ES-I3 (cell line): ENCODE results near the gene MARCHF3.

ENCODE experiments used
- H3K36me3 ChIP-seq: 2 replicates; pipeline ENCODE4 v1.6.1; 2013; ENCODE audit warnings: mild to moderate bottlenecking, low read length, control low read depth, moderate library complexity; ENCODE audit not compliant: insufficient read depth
- H3K4me1 ChIP-seq: 2 replicates; pipeline ENCODE4 v1.6.1; 2013; ENCODE audit warnings: mild to moderate bottlenecking, control low read depth, low read length; ENCODE audit not compliant: insufficient read depth
- H3K9ac ChIP-seq: 2 replicates; pipeline ENCODE4 v1.6.1; 2013; ENCODE audit warnings: low read depth, mild to moderate bottlenecking, low read length, moderate library complexity
- H3K9me3 ChIP-seq: 2 replicates; pipeline ENCODE4 v1.6.1; 2013; ENCODE audit warnings: mild to moderate bottlenecking, low read length, moderate library complexity; ENCODE audit not compliant: control insufficient read depth, insufficient read depth

Gene MARCHF3

DNA sequence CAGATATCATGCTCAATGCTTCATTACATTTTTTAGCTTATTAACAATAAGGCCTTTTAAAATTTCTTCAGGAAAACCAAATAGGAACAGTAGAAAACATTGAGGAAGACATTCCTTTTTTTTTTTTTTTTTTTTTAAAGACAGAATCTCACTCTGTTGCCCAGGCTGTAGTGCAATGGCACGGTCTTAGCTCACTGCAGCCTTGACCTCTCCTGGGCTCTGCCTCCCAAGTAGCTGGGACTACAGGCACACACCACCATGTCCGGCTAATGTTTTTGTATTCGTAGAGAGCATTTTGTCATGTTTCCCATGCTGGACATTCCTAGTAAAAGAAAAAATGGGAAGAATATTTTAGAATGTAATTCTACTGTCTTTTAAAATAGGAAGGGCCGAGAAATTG, 193.1 kb downstream of the MARCHF3 start:
- Histone ChIP-seq H3K9ac (no peak overlapping the region), H3K9me3 (no peaks in the 10 kb centered on the region), H3K4me1 (peaks cover 7% of the 10 kb centered on the region; the same call in 1 of the 2 replicates), H3K36me3 (peaks cover 15% of the 10 kb centered on the region; the same call in 1 of the 2 replicates)

DNA sequence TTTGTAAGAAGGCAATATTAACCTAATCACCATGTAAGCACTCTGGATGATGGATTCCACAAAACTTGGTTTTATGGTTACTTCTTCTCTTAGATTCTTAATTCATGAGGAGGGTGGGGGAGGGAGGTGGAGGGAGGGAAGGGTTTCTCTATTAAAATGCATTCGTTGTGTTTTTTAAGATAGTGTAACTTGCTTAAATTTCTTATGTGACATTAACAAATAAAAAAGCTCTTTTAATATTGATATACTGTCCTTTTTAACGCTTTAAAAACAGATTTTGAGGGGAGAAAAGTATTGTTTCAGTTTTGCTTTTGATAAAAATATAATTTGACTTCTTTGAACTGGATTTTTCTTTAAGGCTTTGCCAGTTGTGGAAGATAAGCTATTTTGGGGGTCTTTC, 193.6 kb downstream of the MARCHF3 start:
- H3K9me3 ChIP-seq: no peaks in the 10 kb centered on the region
- no peak overlapping the region for H3K9ac ChIP-seq
- peaks cover 15% of the 10 kb centered on the region; the same call in 1 of the 2 replicates for H3K36me3 ChIP-seq
- H3K4me1 ChIP-seq: peaks cover 7% of the 10 kb centered on the region; the same call in 1 of the 2 replicates

DNA sequence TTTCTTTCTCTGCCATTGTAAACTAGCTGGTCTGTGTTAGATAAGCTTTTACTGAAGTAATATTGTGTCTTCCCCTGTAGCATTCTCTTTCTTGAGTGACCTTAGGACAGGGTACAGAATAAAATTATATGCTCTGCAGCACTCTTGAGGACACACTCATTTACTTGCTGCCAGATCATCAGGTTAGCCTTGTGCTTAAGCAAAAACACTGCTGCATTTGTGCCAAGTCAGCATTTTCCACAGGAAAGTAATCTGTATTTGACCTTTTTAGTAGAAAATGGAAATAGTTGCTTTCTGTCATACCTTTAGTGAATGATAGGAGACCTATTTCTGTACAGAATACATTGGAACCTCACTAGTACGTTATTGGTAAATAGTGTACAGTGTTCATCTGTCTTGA, 199.2 kb downstream of the MARCHF3 start:
- peaks cover 3% of the 10 kb centered on the region; the same call in 1 of the 2 replicates for H3K4me1 ChIP-seq
- H3K9ac ChIP-seq: no peak overlapping the region
- peaks cover 41% of the 10 kb centered on the region for H3K36me3 ChIP-seq
- H3K9me3 ChIP-seq: no peaks in the 10 kb centered on the region

DNA sequence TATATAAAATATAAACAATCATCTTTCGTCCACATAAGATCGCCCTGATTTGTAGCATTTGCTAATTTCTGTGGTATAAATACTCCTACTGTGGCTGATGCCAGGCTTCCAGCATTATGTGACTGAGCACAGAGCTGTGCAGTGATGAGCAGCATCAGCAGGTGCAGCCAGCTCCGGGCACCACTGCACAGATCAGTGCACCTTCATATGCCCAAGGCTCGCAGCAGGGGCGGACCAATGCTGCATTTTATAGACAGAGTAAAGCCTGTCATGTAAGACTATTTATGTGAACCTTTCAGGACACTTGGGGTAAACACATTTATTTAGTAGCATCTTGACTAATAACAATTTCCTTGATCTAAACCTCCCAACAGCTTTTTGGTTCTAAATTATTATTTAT, 200.3 kb downstream of the MARCHF3 start:
- H3K9me3 ChIP-seq: no peaks in the 10 kb centered on the region
- peaks cover 45% of the 10 kb centered on the region for H3K36me3 ChIP-seq
- peaks cover 9% of the 10 kb centered on the region; the same call in 1 of the 2 replicates for H3K4me1 ChIP-seq
- H3K9ac ChIP-seq: no peak overlapping the region

DNA sequence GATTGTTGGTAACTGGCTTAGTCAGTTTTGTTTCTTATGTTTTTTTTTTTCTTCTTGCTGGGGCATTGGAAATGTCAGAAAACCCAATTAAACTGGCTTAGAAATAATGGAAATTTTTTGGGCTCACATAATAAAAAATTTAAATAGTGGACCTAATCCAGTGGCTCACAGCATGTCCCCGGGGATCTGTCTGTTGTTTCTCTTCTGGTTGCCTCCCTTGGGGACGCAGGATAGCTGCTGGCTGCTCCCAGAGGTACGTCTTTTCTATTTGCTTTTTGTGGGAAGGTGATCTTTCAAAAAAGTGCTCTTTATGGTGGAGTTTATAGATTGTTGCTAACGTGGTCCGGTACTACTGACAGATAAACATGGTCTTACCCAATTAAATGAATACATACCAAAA, 201.3 kb downstream of the MARCHF3 start:
- Histone ChIP-seq H3K9me3 (no peaks in the 10 kb centered on the region), H3K36me3 (peaks cover 44% of the 10 kb centered on the region), H3K4me1 (peaks cover 9% of the 10 kb centered on the region; the same call in 1 of the 2 replicates), H3K9ac (no peak overlapping the region)

DNA sequence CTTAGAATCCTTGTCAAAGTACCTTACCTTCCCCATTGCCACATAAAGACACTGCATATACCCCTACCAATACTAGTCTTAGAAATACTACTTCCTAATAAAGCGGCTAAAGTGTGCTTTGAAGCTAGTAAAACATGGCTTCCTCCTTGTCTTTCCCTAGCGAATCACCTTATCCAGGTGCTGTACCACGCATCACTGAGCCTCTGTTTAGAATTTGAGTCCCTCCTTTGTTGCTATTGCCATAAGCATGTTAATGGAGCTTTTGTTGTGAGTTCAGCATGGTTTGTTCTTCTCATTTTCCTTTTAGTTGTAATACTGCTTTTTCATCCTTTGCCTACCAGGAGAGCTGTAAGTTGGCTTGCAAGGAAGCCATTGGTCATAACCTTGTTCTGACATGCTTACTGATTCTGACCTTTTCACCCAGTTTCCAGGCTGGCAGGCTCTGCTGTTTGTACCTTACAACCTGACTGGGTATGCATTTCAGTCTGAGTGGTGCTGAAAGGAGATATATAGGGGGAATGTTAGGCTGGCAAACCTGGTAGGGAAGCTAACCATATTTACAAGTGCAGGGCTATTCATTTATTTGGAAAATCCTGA, 203.6 kb downstream of the MARCHF3 start:
- Histone ChIP-seq H3K9ac (no peak overlapping the region), H3K9me3 (no peaks in the 10 kb centered on the region), H3K4me1 (peaks cover 9% of the 10 kb centered on the region; the same call in 1 of the 2 replicates), H3K36me3 (peaks cover 33% of the 10 kb centered on the region)

DNA sequence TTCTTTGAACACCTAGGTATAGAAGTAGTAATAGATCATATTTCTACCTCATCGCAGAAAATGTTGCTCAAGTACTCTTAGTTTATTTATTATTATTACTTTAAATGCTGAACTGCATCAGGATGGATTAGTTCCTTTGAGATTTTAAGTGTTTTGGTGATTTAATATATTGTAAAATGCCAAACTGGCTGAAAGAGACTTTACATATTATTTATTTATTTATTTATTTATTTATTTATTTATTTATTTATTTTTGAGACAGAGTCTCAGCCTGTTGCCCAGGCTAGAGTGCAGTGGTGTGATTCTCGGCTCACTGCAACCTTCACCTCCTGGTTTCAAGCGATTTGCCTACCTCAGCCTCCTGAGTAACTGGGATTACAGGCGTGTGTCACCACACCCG, 211.1 kb downstream of the MARCHF3 start:
- Histone ChIP-seq H3K9ac (no peak overlapping the region), H3K36me3 (peaks cover 19% of the 10 kb centered on the region; the same call in 1 of the 2 replicates), H3K9me3 (no peaks in the 10 kb centered on the region), H3K4me1 (no peaks in the 10 kb centered on the region)

DNA sequence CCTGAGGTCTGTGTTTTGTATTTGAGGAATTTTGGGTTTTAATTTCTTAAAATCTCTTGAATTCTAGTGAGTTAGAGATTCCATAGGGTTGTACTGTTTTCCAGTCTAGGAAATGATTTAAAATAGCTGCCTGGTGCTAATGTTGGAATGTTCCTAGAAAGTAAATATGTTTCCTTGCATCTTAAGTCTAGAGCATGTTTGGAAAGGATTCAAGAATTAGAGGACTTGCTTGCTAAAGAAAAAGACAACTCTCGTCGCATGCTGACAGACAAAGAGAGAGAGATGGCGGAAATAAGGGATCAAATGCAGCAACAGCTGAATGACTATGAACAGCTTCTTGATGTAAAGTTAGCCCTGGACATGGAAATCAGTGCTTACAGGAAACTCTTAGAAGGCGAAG, 211.6 kb downstream of the MARCHF3 start:
- no peaks in the 10 kb centered on the region for H3K4me1 ChIP-seq
- H3K36me3 ChIP-seq: peaks cover 19% of the 10 kb centered on the region; the same call in 1 of the 2 replicates
- H3K9ac ChIP-seq: no peak overlapping the region
- no peaks in the 10 kb centered on the region for H3K9me3 ChIP-seq
